SK-N-SH treated with all-trans-retinoic acid at 6 μM for 48 hours (cell line): ENCODE data around the gene HS3ST5.

Experiments
- ARNTL ChIP-seq: fragments of 450-650 bp; formaldehyde crosslinking; IDR thresholded peaks from 2 replicates; pipeline ENCODE4 v1.5.0; 2020; ENCODE audit warnings: low read depth, mild to moderate bottlenecking, moderate library complexity, borderline replicate concordance
- CREB5 ChIP-seq: fragments of 250-450 bp; sonication (Bioruptor Pico); IDR thresholded peaks from 2 replicates; pipeline ENCODE4 v1.5.1; 2020; ENCODE audit warnings: low read depth, mild to moderate bottlenecking, moderate library complexity
- ISL1 ChIP-seq: fragments of 250-450 bp; sonication (Bioruptor Pico); IDR thresholded peaks from 2 replicates; pipeline ENCODE4 v2.1.2; 2022; ENCODE audit warnings: mild to moderate bottlenecking, moderate library complexity
- OSR1 ChIP-seq: fragments of 250-450 bp; sonication (Bioruptor Pico); IDR thresholded peaks from 2 replicates; pipeline ENCODE4 v1.8.0; 2022; ENCODE audit warnings: moderate library complexity, mild to moderate bottlenecking, inconsistent platforms
- TCF4 ChIP-seq: fragments of 250-450 bp; sonication (Bioruptor Pico); IDR thresholded peaks from 2 replicates; pipeline ENCODE4 v1.8.0; 2021; ENCODE audit warnings: mild to moderate bottlenecking, moderate library complexity, borderline replicate concordance
- ZFP3 ChIP-seq: fragments of 250-450 bp; sonication (Bioruptor Pico); IDR thresholded peaks from 2 replicates; pipeline ENCODE4 v1.5.0; 2020; ENCODE audit warnings: mild to moderate bottlenecking, moderate library complexity
- ZFP30 ChIP-seq: fragments of 450-650 bp; formaldehyde crosslinking; IDR thresholded peaks from 2 replicates; pipeline ENCODE4 v1.5.0; 2022; ENCODE audit warnings: mild to moderate bottlenecking, moderate library complexity
- ZNF565 ChIP-seq: fragments of 450-650 bp; formaldehyde crosslinking; conservative IDR thresholded peaks from 2 replicates; pipeline ENCODE4 v1.5.0; 2020; ENCODE audit warnings: low read depth, mild to moderate bottlenecking, moderate library complexity
- ZNF8 ChIP-seq: fragments of 450-650 bp; formaldehyde crosslinking; IDR thresholded peaks from 2 replicates; pipeline ENCODE4 v1.5.0; 2020; ENCODE audit warnings: mild to moderate bottlenecking, moderate library complexity
- TF ChIP-seq, protein P1 (sequence below): fragments of 250-450 bp; sonication (Bioruptor Pico); IDR thresholded peaks from 2 replicates; pipeline ENCODE4 v1.5.0; 2020; ENCODE audit warnings: mild to moderate bottlenecking, moderate library complexity
- TF ChIP-seq, protein P2 (sequence below): fragments of 250-450 bp; sonication (Bioruptor Pico); IDR thresholded peaks from 2 replicates; pipeline ENCODE4 v1.8.0; 2020; ENCODE audit warnings: mild to moderate bottlenecking, moderate library complexity, borderline replicate concordance
- TF ChIP-seq, protein P3 (sequence below): fragments of 250-450 bp; sonication (Bioruptor Pico); IDR thresholded peaks from 2 replicates; pipeline ENCODE4 v1.5.1; 2021; ENCODE audit warnings: mild to moderate bottlenecking, moderate library complexity

DNA sequence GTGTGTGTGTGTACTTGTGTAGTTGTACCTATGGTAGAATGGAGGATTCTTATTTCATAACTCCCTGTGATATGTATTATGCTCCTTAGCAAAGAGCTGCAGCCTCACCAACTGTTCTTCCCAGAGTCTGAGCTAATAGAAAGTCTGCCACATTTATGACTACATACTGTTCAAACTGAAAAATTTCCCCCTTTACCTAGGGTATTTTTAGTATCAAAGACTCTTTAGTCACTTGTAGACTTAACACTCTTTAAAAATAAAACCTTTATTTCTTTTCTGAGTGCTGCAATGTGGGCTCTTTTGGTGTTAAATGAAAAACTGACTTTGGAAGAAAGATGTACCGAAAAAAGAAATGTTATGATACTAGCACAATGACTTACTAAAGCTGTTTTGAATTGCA lies 39.6 kb upstream of the HS3ST5 start:
- TF ChIP-seq, protein P1, sequence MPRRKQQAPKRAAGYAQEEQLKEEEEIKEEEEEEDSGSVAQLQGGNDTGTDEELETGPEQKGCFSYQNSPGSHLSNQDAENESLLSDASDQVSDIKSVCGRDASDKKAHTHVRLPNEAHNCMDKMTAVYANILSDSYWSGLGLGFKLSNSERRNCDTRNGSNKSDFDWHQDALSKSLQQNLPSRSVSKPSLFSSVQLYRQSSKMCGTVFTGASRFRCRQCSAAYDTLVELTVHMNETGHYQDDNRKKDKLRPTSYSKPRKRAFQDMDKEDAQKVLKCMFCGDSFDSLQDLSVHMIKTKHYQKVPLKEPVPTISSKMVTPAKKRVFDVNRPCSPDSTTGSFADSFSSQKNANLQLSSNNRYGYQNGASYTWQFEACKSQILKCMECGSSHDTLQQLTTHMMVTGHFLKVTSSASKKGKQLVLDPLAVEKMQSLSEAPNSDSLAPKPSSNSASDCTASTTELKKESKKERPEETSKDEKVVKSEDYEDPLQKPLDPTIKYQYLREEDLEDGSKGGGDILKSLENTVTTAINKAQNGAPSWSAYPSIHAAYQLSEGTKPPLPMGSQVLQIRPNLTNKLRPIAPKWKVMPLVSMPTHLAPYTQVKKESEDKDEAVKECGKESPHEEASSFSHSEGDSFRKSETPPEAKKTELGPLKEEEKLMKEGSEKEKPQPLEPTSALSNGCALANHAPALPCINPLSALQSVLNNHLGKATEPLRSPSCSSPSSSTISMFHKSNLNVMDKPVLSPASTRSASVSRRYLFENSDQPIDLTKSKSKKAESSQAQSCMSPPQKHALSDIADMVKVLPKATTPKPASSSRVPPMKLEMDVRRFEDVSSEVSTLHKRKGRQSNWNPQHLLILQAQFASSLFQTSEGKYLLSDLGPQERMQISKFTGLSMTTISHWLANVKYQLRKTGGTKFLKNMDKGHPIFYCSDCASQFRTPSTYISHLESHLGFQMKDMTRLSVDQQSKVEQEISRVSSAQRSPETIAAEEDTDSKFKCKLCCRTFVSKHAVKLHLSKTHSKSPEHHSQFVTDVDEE (CRISPR knock-in tag) = no peak
- TF ChIP-seq ISL1 (CRISPR knock-in tag) (no peak), ZFP30 (CRISPR knock-in tag) (no peak), ZNF565 (CRISPR knock-in tag) (no peak), ZFP3 (CRISPR knock-in tag) (no peak), CREB5 (CRISPR knock-in tag) (no peak), TCF4 (CRISPR knock-in tag) (no peak), ZNF8 (CRISPR knock-in tag) (no peak), ARNTL (CRISPR knock-in tag) (no peak), OSR1 (CRISPR knock-in tag) (no peak)
- TF ChIP-seq, protein P2, sequence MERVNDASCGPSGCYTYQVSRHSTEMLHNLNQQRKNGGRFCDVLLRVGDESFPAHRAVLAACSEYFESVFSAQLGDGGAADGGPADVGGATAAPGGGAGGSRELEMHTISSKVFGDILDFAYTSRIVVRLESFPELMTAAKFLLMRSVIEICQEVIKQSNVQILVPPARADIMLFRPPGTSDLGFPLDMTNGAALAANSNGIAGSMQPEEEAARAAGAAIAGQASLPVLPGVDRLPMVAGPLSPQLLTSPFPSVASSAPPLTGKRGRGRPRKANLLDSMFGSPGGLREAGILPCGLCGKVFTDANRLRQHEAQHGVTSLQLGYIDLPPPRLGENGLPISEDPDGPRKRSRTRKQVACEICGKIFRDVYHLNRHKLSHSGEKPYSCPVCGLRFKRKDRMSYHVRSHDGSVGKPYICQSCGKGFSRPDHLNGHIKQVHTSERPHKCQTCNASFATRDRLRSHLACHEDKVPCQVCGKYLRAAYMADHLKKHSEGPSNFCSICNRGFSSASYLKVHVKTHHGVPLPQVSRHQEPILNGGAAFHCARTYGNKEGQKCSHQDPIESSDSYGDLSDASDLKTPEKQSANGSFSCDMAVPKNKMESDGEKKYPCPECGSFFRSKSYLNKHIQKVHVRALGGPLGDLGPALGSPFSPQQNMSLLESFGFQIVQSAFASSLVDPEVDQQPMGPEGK = no peak
- TF ChIP-seq, protein P3, sequence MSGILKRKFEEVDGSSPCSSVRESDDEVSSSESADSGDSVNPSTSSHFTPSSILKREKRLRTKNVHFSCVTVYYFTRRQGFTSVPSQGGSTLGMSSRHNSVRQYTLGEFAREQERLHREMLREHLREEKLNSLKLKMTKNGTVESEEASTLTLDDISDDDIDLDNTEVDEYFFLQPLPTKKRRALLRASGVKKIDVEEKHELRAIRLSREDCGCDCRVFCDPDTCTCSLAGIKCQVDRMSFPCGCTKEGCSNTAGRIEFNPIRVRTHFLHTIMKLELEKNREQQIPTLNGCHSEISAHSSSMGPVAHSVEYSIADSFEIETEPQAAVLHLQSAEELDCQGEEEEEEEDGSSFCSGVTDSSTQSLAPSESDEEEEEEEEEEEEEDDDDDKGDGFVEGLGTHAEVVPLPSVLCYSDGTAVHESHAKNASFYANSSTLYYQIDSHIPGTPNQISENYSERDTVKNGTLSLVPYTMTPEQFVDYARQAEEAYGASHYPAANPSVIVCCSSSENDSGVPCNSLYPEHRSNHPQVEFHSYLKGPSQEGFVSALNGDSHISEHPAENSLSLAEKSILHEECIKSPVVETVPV = no peak
